ENCODE data around the gene LMO2. TPM values are rescaled to one million over a fixed set of nuclear protein-coding genes. Genes with fewer than 3 reads are reported as not detected.

Gene LMO2
- total RNA-seq, 1 experiment from 2014 or later = 0.33 TPM

- H2AFZ ChIP-seq (ENCODE audit: low read length) = no peak overlapping the region
- H2BK5ac ChIP-seq (ENCODE audit: insufficient read length, low read length) = no peak overlapping the region
Measured at GRCh38 chr11:33897761-33898375, 6.0 kb upstream of the LMO2 start.

More at GRCh38 chr11:33897761-33898375, 6.0 kb upstream of the LMO2 start:
- DNase-seq = no peak
- no peak overlapping the region for H3K27ac Mint-ChIP-seq
- no peaks in the 10 kb centered on the region for H3K9me3 Mint-ChIP-seq
- Histone ChIP-seq H4K5ac (ENCODE audit: insufficient read length, low read depth, low read length) (no peak overlapping the region), H3K4me1 (ENCODE audit: insufficient read depth, low read length) (no peaks in the 10 kb centered on the region), H3K9me3 (ENCODE audit: control insufficient read depth, low read depth, low read length) (no peaks in the 10 kb centered on the region), H3K23me2 (ENCODE audit: insufficient read length, low read depth, low read length, poor library complexity, severe bottlenecking) (no peaks in the 10 kb centered on the region), H2BK120ac (ENCODE audit: low read depth, low read length, poor library complexity, severe bottlenecking) (no peak overlapping the region), H2BK12ac (ENCODE audit: insufficient read length, low read depth, low read length) (no peak overlapping the region), H3K23ac (ENCODE audit: insufficient read length, low read depth, low read length) (no peak overlapping the region), H3K79me1 (ENCODE audit: insufficient read depth, low read depth, low read length, poor library complexity, severe bottlenecking) (no peaks in the 10 kb centered on the region), H3K56ac (ENCODE audit: insufficient read length, low read depth, low read length) (no peak overlapping the region), H3K9ac (ENCODE audit: extremely low read depth, insufficient read length, low read length) (no peak overlapping the region), H3K18ac (ENCODE audit: insufficient read length, low read depth, low read length) (no peak overlapping the region), H3T11ph (ENCODE audit: low read length) (no peak overlapping the region), H4K20me1 (ENCODE audit: control insufficient read depth, insufficient read depth, insufficient read length) (no peaks in the 10 kb centered on the region), H3K27me3 (ENCODE audit: insufficient read depth, low read length) (no peaks in the 10 kb centered on the region), H3K27ac (ENCODE audit: insufficient read length, low read depth, low read length) (no peak overlapping the region), H2BK15ac (ENCODE audit: low read depth, low read length) (no peak overlapping the region), H3K14ac (ENCODE audit: insufficient read depth, low read length) (no peak overlapping the region), H3K79me2 (ENCODE audit: insufficient read depth, low read length) (no peaks in the 10 kb centered on the region), H2AK5ac (ENCODE audit: insufficient read length, low read length) (no peak overlapping the region), H3K4me2 (ENCODE audit: insufficient read depth, insufficient read length, low read length) (no peak overlapping the region), H2BK20ac (ENCODE audit: low read depth, low read length, poor library complexity, severe bottlenecking) (no peak overlapping the region), H4K91ac (ENCODE audit: insufficient read length, low read depth, low read length) (no peak overlapping the region), H4K8ac (replicated peaks; ENCODE audit: insufficient read length, low read depth, low read length) (no peak overlapping the region), H3K4ac (ENCODE audit: low read depth, low read length) (no peak overlapping the region)
- TF ChIP-seq CTCF (conservative IDR thresholded peaks at IDR 0.05) = no peak
- no peak overlapping the region for H3K4me3 Mint-ChIP-seq
- peaks cover under 1% of the 10 kb centered on the region; the same call in 1 of the 2 replicates for H3K27me3 Mint-ChIP-seq (ENCODE audit: low read depth)
- WGBS (ENCODE audit: extremely low coverage, insufficient read length, low lambda C conversion rate) = no CpG with 5 or more reads among the region's 4 CpGs
- no peaks in the 10 kb centered on the region for H3K36me3 Mint-ChIP-seq (ENCODE audit: insufficient read depth in 1 of 3, low read depth in 3 of 3)
- H3K4me1 Mint-ChIP-seq = peaks cover 4 to 8% of the 10 kb centered on the region in 2 experiments

All from H9 (cell line).